Measurements from ENCODE around the gene ADCY5.

- TF ChIP-seq ZNF138 (tag by site-specific recombination; IDR thresholded peaks at IDR 0.05; ENCODE audit: borderline replicate concordance): no peak
- no peak for TF ChIP-seq ZSCAN30 (tag by site-specific recombination; IDR thresholded peaks at IDR 0.05)
- TF ChIP-seq, protein P1, sequence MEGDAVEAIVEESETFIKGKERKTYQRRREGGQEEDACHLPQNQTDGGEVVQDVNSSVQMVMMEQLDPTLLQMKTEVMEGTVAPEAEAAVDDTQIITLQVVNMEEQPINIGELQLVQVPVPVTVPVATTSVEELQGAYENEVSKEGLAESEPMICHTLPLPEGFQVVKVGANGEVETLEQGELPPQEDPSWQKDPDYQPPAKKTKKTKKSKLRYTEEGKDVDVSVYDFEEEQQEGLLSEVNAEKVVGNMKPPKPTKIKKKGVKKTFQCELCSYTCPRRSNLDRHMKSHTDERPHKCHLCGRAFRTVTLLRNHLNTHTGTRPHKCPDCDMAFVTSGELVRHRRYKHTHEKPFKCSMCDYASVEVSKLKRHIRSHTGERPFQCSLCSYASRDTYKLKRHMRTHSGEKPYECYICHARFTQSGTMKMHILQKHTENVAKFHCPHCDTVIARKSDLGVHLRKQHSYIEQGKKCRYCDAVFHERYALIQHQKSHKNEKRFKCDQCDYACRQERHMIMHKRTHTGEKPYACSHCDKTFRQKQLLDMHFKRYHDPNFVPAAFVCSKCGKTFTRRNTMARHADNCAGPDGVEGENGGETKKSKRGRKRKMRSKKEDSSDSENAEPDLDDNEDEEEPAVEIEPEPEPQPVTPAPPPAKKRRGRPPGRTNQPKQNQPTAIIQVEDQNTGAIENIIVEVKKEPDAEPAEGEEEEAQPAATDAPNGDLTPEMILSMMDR (tag by site-specific recombination; IDR thresholded peaks at IDR 0.05): no peak
- no peak for TF ChIP-seq ZNF174 (tag by site-specific recombination; IDR thresholded peaks at IDR 0.05)
These were observed 95.6 kb downstream of the ADCY5 start for GRCh38 chr3:123353227-123353849.
